Measurements from ENCODE around the gene IGFBPL1.

DNA sequence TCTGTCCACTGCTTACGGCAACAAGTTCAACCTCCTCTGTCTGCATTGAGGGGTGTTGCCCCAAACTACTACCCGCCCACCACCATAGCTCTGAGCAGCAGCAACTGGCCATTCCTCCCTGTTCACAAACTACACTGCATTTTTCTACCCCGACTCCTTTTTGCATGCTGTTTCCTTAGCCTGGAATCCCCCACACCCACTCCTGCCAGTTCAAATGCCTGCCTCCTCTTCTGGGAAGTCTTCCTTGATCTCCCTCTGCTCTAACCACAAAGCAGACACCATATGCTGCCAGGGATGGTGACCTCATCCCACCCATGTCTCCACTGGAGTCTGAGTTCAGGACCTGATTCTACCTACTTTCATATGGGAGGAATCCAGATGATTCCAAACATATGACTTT is 18.5 kb downstream of the IGFBPL1 start:
- TF ChIP-seq, protein P1, sequence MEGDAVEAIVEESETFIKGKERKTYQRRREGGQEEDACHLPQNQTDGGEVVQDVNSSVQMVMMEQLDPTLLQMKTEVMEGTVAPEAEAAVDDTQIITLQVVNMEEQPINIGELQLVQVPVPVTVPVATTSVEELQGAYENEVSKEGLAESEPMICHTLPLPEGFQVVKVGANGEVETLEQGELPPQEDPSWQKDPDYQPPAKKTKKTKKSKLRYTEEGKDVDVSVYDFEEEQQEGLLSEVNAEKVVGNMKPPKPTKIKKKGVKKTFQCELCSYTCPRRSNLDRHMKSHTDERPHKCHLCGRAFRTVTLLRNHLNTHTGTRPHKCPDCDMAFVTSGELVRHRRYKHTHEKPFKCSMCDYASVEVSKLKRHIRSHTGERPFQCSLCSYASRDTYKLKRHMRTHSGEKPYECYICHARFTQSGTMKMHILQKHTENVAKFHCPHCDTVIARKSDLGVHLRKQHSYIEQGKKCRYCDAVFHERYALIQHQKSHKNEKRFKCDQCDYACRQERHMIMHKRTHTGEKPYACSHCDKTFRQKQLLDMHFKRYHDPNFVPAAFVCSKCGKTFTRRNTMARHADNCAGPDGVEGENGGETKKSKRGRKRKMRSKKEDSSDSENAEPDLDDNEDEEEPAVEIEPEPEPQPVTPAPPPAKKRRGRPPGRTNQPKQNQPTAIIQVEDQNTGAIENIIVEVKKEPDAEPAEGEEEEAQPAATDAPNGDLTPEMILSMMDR (IDR thresholded peaks at IDR 0.05), result no peak
- no peak for TF ChIP-seq POLR2AphosphoS5 (IDR thresholded peaks at IDR 0.05; ENCODE audit: low read depth, low read length)
- TF ChIP-seq, protein P2, sequence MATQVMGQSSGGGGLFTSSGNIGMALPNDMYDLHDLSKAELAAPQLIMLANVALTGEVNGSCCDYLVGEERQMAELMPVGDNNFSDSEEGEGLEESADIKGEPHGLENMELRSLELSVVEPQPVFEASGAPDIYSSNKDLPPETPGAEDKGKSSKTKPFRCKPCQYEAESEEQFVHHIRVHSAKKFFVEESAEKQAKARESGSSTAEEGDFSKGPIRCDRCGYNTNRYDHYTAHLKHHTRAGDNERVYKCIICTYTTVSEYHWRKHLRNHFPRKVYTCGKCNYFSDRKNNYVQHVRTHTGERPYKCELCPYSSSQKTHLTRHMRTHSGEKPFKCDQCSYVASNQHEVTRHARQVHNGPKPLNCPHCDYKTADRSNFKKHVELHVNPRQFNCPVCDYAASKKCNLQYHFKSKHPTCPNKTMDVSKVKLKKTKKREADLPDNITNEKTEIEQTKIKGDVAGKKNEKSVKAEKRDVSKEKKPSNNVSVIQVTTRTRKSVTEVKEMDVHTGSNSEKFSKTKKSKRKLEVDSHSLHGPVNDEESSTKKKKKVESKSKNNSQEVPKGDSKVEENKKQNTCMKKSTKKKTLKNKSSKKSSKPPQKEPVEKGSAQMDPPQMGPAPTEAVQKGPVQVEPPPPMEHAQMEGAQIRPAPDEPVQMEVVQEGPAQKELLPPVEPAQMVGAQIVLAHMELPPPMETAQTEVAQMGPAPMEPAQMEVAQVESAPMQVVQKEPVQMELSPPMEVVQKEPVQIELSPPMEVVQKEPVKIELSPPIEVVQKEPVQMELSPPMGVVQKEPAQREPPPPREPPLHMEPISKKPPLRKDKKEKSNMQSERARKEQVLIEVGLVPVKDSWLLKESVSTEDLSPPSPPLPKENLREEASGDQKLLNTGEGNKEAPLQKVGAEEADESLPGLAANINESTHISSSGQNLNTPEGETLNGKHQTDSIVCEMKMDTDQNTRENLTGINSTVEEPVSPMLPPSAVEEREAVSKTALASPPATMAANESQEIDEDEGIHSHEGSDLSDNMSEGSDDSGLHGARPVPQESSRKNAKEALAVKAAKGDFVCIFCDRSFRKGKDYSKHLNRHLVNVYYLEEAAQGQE (IDR thresholded peaks at IDR 0.05; ENCODE audit: insufficient read depth in 1 of 2, low read depth in 2 of 2, low read length in 1 of 2), result no peak

Measured in Panc1 (cell line).